Naive thymus-derived CD4-positive, alpha-beta T cell (primary cell): ENCODE measurements around the gene TMX1. TPM values are rescaled to one million over a fixed set of nuclear protein-coding genes. Genes with fewer than 3 reads are reported as not detected.

Experiments used
- ATAC-seq: fragments of 150-1000 bp; cut with Tn5 transposase; 2 replicates; pipeline ENCODE4 v1.10.0; 2021; ENCODE audit warnings: mild to moderate bottlenecking, moderate library complexity
- CTCF ChIA-PET: fragments of 350-600 bp; sonication (Branson Sonifier 250); formaldehyde crosslinking; loops from one replicate; lab custom pipeline; 2021; ENCODE audit warnings: antibody characterized with exemption; lab: Charles Lee
- POLR2A ChIA-PET: fragments of 350-600 bp; sonication (Branson Sonifier 250); formaldehyde crosslinking; loops from one replicate; lab custom pipeline; 2021; ENCODE audit warnings: antibody characterized with exemption, inconsistent platforms; lab: Charles Lee
- DNase-seq, 9 donors: peaks; one replicate each; pipeline versions ENCODE4 v3.0.0 to v3.0.0-alpha.2; 2020 to 2022; ENCODE audit warnings: mixed read lengths in 1 of 9
- H3K27ac ChIP-seq: one replicate; pipeline ENCODE4 v1.7.0; 2013; ENCODE audit warnings: mild to moderate bottlenecking, low read depth, low read length, moderate library complexity
- H3K27me3 ChIP-seq, 2 donors: one replicate each; pipeline ENCODE4 v1.7.0; 2013; ENCODE audit warnings: low read length in 2 of 2, mild to moderate bottlenecking in 2 of 2, moderate library complexity in 2 of 2; ENCODE audit not compliant: control insufficient read depth in 2 of 2, insufficient read depth in 2 of 2
- H3K36me3 ChIP-seq, 3 experiments: 1 replicate in 2 of 3; 2 replicates in 1 of 3; pipeline ENCODE4 v1.7.0; 2013; ENCODE audit warnings: low read length in 3 of 3, mild to moderate bottlenecking in 3 of 3, moderate library complexity in 1 of 3; ENCODE audit not compliant: insufficient read depth in 3 of 3, control insufficient read depth in 2 of 3
- H3K4me1 ChIP-seq, 2 donors: one replicate each; pipeline ENCODE4 v1.7.0; 2013; ENCODE audit warnings: low read length in 2 of 2, mild to moderate bottlenecking in 2 of 2, moderate library complexity in 1 of 2; ENCODE audit not compliant: control insufficient read depth in 2 of 2, insufficient read depth in 2 of 2
- H3K4me3 ChIP-seq: 2 replicates; pipeline ENCODE4 v1.7.0; 2013; ENCODE audit warnings: mild to moderate bottlenecking, low read length
- H3K9me3 ChIP-seq, 3 experiments: 1 replicate in 2 of 3; 2 replicates in 1 of 3; pipeline ENCODE4 v1.7.0; 2013; ENCODE audit warnings: low read length in 3 of 3; ENCODE audit not compliant: control insufficient read depth in 2 of 3
- H3K27ac Mint-ChIP-seq, 9 donors: one replicate each; pipeline ENCODE4 v1.8.0; 2020 to 2022; ENCODE audit warnings: mixed read lengths in 9 of 9, mild to moderate bottlenecking in 8 of 9, moderate library complexity in 5 of 9, inconsistent platforms in 2 of 9
- H3K27me3 Mint-ChIP-seq, 5 donors: one replicate each; pipeline ENCODE4 v1.8.0; 2021 to 2022; ENCODE audit warnings: mixed read lengths in 5 of 5, mild to moderate bottlenecking in 1 of 5
- H3K36me3 Mint-ChIP-seq, 5 donors: one replicate each; pipeline ENCODE4 v1.8.0; 2020 to 2022; ENCODE audit warnings: mixed read lengths in 5 of 5, mild to moderate bottlenecking in 3 of 5, inconsistent platforms in 1 of 5
- H3K4me1 Mint-ChIP-seq, 7 donors: one replicate each; pipeline ENCODE4 v1.8.0; 2020 to 2022; ENCODE audit warnings: mixed read lengths in 7 of 7, mild to moderate bottlenecking in 3 of 7, inconsistent platforms in 1 of 7
- H3K4me3 Mint-ChIP-seq, 10 donors: one replicate each; pipeline ENCODE4 v1.8.0; 2020 to 2022; ENCODE audit warnings: mild to moderate bottlenecking in 10 of 10, mixed read lengths in 10 of 10, moderate library complexity in 6 of 10, inconsistent platforms in 2 of 10
- H3K9me3 Mint-ChIP-seq, 11 donors: one replicate each; pipeline ENCODE4 v1.8.0; 2020 to 2022; ENCODE audit warnings: mixed read lengths in 11 of 11, mild to moderate bottlenecking in 4 of 11, inconsistent platforms in 1 of 11, moderate library complexity in 1 of 11
- intact Hi-C, 2 donors: fragments of 100-400 bp; cut with micrococcal nuclease; formaldehyde crosslinking; loops; one replicate each; pipeline ENCODE4 v1.15.1; 2023
- polyA plus RNA-seq, 2 donors: library from polyadenylated mRNA; unstranded; fragments of 300-500 nt; fragmentation: Illumina TruSeq; gene quantifications; one replicate each; pipeline ENCODE4 v1.2.3, GENCODE V29; 2021
- total RNA-seq, 6 experiments: library from RNA in 5 of 6; stranded (reverse) in 5 of 6; gene quantifications; 1 replicate in 5 of 6; 2 replicates in 1 of 6; pipeline ENCODE4 v1.2.3 and lab custom pipeline; 2021 to 2026

The TMX1 gene
- total and polyA plus RNA-seq, 7 experiments from 2014 or later = 13.3 to 48.3 (median 23.1) TPM

GRCh38 chr14:51283402-51284085 is 43.5 kb downstream of the TMX1 start:
- no peaks in the 10 kb centered on the region for H3K4me1 ChIP-seq
- no peaks in the 10 kb centered on the region for H3K9me3 ChIP-seq
- POLR2A ChIA-PET = no interaction called here
- Mint-ChIP-seq H3K9me3 (no peaks in the 10 kb centered on the region), H3K4me3 (no peak overlapping the region), H3K27me3 (no peaks in the 10 kb centered on the region), H3K4me1 (peaks cover 0 to 2% (median 0%) of the 10 kb centered on the region in 7 donors), H3K36me3 (peaks cover 0 to 8% (median 0%) of the 10 kb centered on the region in 5 donors), H3K27ac (no peak overlapping the region)
- H3K27me3 ChIP-seq = no peaks in the 10 kb centered on the region
- peak; percentile 73 for ATAC-seq
- peak in 5 of 9 donors; percentile 25 to 47 (median 32) for DNase-seq
- H3K27ac ChIP-seq = no peak overlapping the region
- H3K36me3 ChIP-seq = no peaks in the 10 kb centered on the region
- H3K4me3 ChIP-seq = no peak overlapping the region
- intact Hi-C loops = loop anchor here (1.0 to 5.0 kb wide), 7 partner anchors 369 to 849 kb away; no protein-coding TSS in a partner anchor
- CTCF ChIA-PET = interaction anchor here (0.6 to 2.9 kb wide), 8 partner anchors 9 to 1858 kb away, joined by 3 to 33 read pairs (median 3); no protein-coding TSS in a partner anchor

- ATAC-seq (no peak), DNase-seq (no peak)
- Histone ChIP-seq H3K27me3 (no peaks in the 10 kb centered on the region), H3K36me3 (no peaks in the 10 kb centered on the region), H3K4me3 (no peak overlapping the region), H3K9me3 (no peaks in the 10 kb centered on the region), H3K4me1 (no peaks in the 10 kb centered on the region), H3K27ac (no peak overlapping the region)
- no peak overlapping the region for H3K27ac Mint-ChIP-seq
- H3K36me3 Mint-ChIP-seq = peaks cover 0 to 11% (median 0%) of the 10 kb centered on the region in 5 donors
- H3K27me3 Mint-ChIP-seq = no peaks in the 10 kb centered on the region
- no peaks in the 10 kb centered on the region for H3K9me3 Mint-ChIP-seq
- ChIA-PET POLR2A (no interaction called here), CTCF (interaction anchor here (0.6 to 2.9 kb wide), 4 partner anchors 19 to 696 kb away, joined by 3 to 33 read pairs (median 4); no protein-coding TSS in a partner anchor)
- H3K4me1 Mint-ChIP-seq = peaks cover 0 to 2% (median 0%) of the 10 kb centered on the region in 7 donors
- no peak overlapping the region for H3K4me3 Mint-ChIP-seq
- intact Hi-C loops = loop anchor here (5.0 kb wide), 2 partner anchors 693 to 848 kb away; no protein-coding TSS in a partner anchor
Observed at GRCh38 chr14:51284241-51284640, 44.2 kb downstream of the TMX1 start.

- Histone ChIP-seq H3K4me3 (no peak overlapping the region), H3K36me3 (no peaks in the 10 kb centered on the region), H3K27me3 (no peaks in the 10 kb centered on the region), H3K4me1 (no peaks in the 10 kb centered on the region), H3K27ac (no peak overlapping the region), H3K9me3 (no peaks in the 10 kb centered on the region)
- Mint-ChIP-seq H3K27me3 (no peaks in the 10 kb centered on the region), H3K9me3 (no peaks in the 10 kb centered on the region), H3K4me3 (no peak overlapping the region), H3K4me1 (peaks cover 0 to 2% (median 0%) of the 10 kb centered on the region in 7 donors), H3K36me3 (peaks cover 0 to 15% (median 0%) of the 10 kb centered on the region in 5 donors), H3K27ac (no peak overlapping the region)
- intact Hi-C loops = no loop called here
- ATAC-seq (no peak), DNase-seq (no peak)
- POLR2A ChIA-PET = no interaction called here
- CTCF ChIA-PET = interaction anchor here (1.1 to 1.3 kb wide), 2 partner anchors 492 to 494 kb away, joined by 3 read pairs; no protein-coding TSS in a partner anchor
Observed at GRCh38 chr14:51285120-51285519, 45.1 kb downstream of the TMX1 start.

GRCh38 chr14:51289169-51289568 is 49.1 kb downstream of the TMX1 start:
- Mint-ChIP-seq H3K27ac (no peak overlapping the region), H3K4me1 (peaks cover 0 to 2% (median 0%) of the 10 kb centered on the region in 7 donors), H3K4me3 (no peak overlapping the region), H3K27me3 (no peaks in the 10 kb centered on the region), H3K36me3 (peaks cover 0 to 8% (median 0%) of the 10 kb centered on the region in 5 donors), H3K9me3 (no peaks in the 10 kb centered on the region)
- intact Hi-C loops = no loop called here
- ChIA-PET CTCF (interaction anchor here (0.9 kb wide), 1 partner anchor 487 kb away, joined by 3 read pairs; no protein-coding TSS in a partner anchor), POLR2A (no interaction called here)
- no peaks in the 10 kb centered on the region for H3K36me3 ChIP-seq
- no peak overlapping the region for H3K27ac ChIP-seq
- ATAC-seq (no peak), DNase-seq (no peak)
- no peaks in the 10 kb centered on the region for H3K27me3 ChIP-seq
- no peaks in the 10 kb centered on the region for H3K4me1 ChIP-seq
- no peaks in the 10 kb centered on the region for H3K9me3 ChIP-seq
- H3K4me3 ChIP-seq = no peak overlapping the region

GRCh38 chr14:51290132-51290531 is 50.1 kb downstream of the TMX1 start:
- no peak for DNase-seq
- H3K27me3 Mint-ChIP-seq = no peaks in the 10 kb centered on the region
- H3K9me3 Mint-ChIP-seq = no peaks in the 10 kb centered on the region
- H3K27me3 ChIP-seq = no peaks in the 10 kb centered on the region
- POLR2A ChIA-PET = no interaction called here
- H3K27ac ChIP-seq = no peak overlapping the region
- peak overlapping the region in 1 of 9 donors; percentile 62 for H3K27ac Mint-ChIP-seq
- H3K4me1 Mint-ChIP-seq = peaks cover 0 to 2% (median 0%) of the 10 kb centered on the region in 7 donors
- H3K36me3 ChIP-seq = no peaks in the 10 kb centered on the region
- no peaks in the 10 kb centered on the region for H3K4me1 ChIP-seq
- H3K4me3 ChIP-seq = no peak overlapping the region
- H3K36me3 Mint-ChIP-seq = peaks cover 0 to 8% (median 0%) of the 10 kb centered on the region in 5 donors
- no peaks in the 10 kb centered on the region for H3K9me3 ChIP-seq
- no peak for ATAC-seq
- CTCF ChIA-PET = no interaction called here
- intact Hi-C loops = no loop called here
- H3K4me3 Mint-ChIP-seq = no peak overlapping the region

GRCh38 chr14:51291016-51291415 is 51.0 kb downstream of the TMX1 start:
- no peak for ATAC-seq
- Histone ChIP-seq H3K9me3 (no peaks in the 10 kb centered on the region), H3K4me1 (no peaks in the 10 kb centered on the region), H3K27ac (no peak overlapping the region), H3K27me3 (no peaks in the 10 kb centered on the region), H3K36me3 (no peaks in the 10 kb centered on the region), H3K4me3 (no peak overlapping the region)
- intact Hi-C loops = no loop called here
- Mint-ChIP-seq H3K27ac (no peak overlapping the region), H3K4me1 (peaks cover 0 to under 1% (median 0%) of the 10 kb centered on the region in 7 donors), H3K4me3 (no peak overlapping the region), H3K27me3 (no peaks in the 10 kb centered on the region), H3K9me3 (no peaks in the 10 kb centered on the region), H3K36me3 (peaks cover 0 to 8% (median 0%) of the 10 kb centered on the region in 5 donors)
- ChIA-PET POLR2A (no interaction called here), CTCF (no interaction called here)
- DNase-seq = no peak
